HUES64 (cell line): ENCODE results near the gene PRR16.

Experiments used
- H3K27ac ChIP-seq: 2 replicates; pipeline ENCODE4 v1.7.0; 2013; ENCODE audit warnings: low read depth, low read length, inconsistent platforms
- H3K27me3 ChIP-seq: 2 replicates; pipeline ENCODE4 v1.6.1; 2013; ENCODE audit warnings: mild to moderate bottlenecking, low read length; ENCODE audit not compliant: insufficient read depth
- H3K36me3 ChIP-seq: 2 replicates; pipeline ENCODE4 v1.6.1; 2013; ENCODE audit warnings: mild to moderate bottlenecking, low read length; ENCODE audit not compliant: insufficient read depth
- H3K4me1 ChIP-seq: 2 replicates; pipeline ENCODE4 v1.6.1; 2013; ENCODE audit warnings: mild to moderate bottlenecking, low read length, moderate library complexity; ENCODE audit not compliant: insufficient read depth
- H3K4me3 ChIP-seq: 2 replicates; pipeline ENCODE4 v1.5.1; 2013; ENCODE audit warnings: mild to moderate bottlenecking, low read length, moderate library complexity
- H3K9ac ChIP-seq: 2 replicates; pipeline ENCODE4 v1.6.1; 2013; ENCODE audit warnings: mild to moderate bottlenecking, low read depth, low read length
- H3K9me3 ChIP-seq: 2 replicates; pipeline ENCODE4 v1.6.1; 2013; ENCODE audit warnings: low read depth, low read length; ENCODE audit not compliant: insufficient read depth
- WGBS: fragments of 150-250, 120-280 bp; methylation state at CpG from one replicate; pipeline ENCODE4 v1.1.7; 2013; ENCODE audit warnings: missing lambda C conversion rate; 5-methylcytosine and 5-hydroxymethylcytosine counted together

Gene PRR16

DNA sequence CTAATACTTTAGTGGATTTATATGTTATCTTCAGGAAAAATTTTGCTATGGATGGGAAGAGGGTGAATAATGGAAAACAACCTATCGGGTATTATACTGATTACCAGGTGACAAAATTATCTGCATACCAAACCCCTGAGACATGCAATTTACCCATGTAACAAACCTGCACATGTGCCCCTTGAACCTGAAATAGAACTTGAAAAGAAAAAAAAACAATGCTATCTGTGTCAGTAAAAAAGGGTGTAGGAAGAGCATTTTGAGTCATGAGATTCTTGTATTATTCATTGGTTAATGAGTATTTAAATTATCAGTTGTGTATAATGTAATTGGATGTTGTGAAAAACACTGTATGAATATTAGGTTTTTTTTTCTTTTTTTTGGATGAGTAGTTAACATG is 75.4 kb downstream of the PRR16 start:
- Histone ChIP-seq H3K4me1 (peaks cover 8% of the 10 kb centered on the region; the same call in 1 of the 2 replicates), H3K9me3 (no peaks in the 10 kb centered on the region), H3K36me3 (no peaks in the 10 kb centered on the region), H3K4me3 (no peak overlapping the region), H3K9ac (no peak overlapping the region), H3K27ac (no peak overlapping the region), H3K27me3 (no peaks in the 10 kb centered on the region)
- WGBS, result 100% methylated on average over 1 of the region's 1 CpG

DNA sequence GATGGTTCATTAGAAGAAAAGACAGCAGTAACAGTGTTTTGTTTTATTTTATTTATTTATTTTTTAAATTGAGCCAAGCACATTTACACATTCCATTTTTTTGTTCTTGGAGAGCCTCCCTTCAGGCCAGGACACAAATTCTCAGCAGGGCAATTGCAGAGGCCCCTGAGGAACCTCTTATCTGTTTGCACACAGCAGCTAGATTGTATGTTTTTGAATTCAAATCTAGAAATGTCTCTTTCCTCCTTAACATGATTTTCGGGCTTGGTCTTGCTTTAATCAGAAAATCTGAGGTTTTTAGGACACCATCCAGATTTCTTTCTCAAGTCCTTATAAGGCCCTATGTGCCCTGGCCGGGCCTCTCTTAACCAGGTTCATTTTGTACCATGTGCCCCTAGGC is 76.0 kb downstream of the PRR16 start:
- no peaks in the 10 kb centered on the region for H3K27me3 ChIP-seq
- H3K9ac ChIP-seq, result no peak overlapping the region
- 80% methylated on average over 2 of the region's 2 CpGs for WGBS
- H3K36me3 ChIP-seq, result no peaks in the 10 kb centered on the region
- no peaks in the 10 kb centered on the region for H3K9me3 ChIP-seq
- peaks cover 8% of the 10 kb centered on the region; the same call in 1 of the 2 replicates for H3K4me1 ChIP-seq
- no peak overlapping the region for H3K27ac ChIP-seq
- H3K4me3 ChIP-seq, result no peak overlapping the region

DNA sequence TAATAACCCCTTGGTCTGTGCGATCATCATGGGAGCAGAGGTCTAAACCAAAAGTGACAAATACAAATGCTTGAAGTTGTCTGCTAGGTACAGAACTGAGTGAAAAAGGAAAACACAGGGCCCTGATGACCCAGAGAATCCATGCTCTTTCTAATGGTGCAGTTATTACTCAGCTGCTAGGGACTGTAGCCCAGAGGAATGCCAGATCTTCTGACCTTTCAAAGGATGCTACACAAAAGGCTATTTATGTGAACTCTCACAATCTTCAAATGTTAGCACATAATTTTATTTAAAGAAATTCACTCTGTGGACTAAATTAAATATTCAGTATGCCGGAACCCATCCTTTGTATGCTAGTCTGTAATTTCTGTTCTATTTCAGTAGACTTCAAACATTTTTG is 79.9 kb downstream of the PRR16 start:
- Histone ChIP-seq H3K36me3 (no peaks in the 10 kb centered on the region), H3K27ac (no peak overlapping the region), H3K9ac (no peak overlapping the region), H3K4me1 (peaks cover 8% of the 10 kb centered on the region; the same call in 1 of the 2 replicates), H3K4me3 (no peak overlapping the region), H3K9me3 (no peaks in the 10 kb centered on the region), H3K27me3 (no peaks in the 10 kb centered on the region)
- WGBS, result 97% methylated on average over 2 of the region's 2 CpGs

DNA sequence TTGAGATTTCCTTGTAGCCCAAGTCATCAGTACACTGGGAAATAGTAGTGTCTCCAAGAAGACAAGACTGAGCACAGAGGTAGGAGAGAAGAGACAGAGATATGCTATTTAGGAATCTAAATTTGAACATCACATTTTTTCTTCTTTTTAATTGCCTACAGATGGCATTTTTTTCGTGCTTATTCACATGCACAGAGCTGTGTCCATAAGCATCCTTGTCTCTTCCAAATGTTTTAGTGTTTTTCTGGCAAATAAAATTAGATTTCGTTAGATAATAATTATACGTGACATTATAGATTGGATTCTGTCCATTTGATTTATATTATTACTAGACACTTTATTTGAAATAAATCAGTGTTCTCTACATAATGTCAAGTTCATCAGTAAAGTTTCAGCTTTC is 80.9 kb downstream of the PRR16 start:
- Histone ChIP-seq H3K36me3 (no peaks in the 10 kb centered on the region), H3K27me3 (no peaks in the 10 kb centered on the region), H3K9me3 (no peaks in the 10 kb centered on the region), H3K9ac (no peak overlapping the region), H3K4me3 (no peak overlapping the region), H3K4me1 (peaks cover 3% of the 10 kb centered on the region; the same call in 1 of the 2 replicates), H3K27ac (no peak overlapping the region)
- WGBS, result 93% methylated on average over 2 of the region's 3 CpGs

DNA sequence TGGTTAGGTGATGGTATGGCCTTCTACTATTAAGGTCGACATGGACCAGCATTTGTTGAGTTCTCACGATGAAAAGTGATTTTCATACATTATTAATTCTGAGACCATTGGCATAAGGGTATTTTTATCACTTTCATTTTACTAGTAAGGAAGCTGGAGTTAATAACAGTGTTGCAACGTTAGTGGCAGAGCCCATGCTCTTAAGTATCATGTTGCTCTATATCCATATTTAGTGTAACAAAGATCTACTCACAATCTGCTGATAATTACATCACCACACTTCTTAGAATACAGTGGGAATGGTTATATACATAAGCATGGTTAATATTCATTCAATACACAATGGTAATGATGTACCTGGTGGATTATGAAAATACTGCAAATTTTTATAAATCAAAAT is 81.9 kb downstream of the PRR16 start:
- H3K27ac ChIP-seq, result no peak overlapping the region
- WGBS, result 87% methylated on average over 3 of the region's 3 CpGs
- H3K4me3 ChIP-seq, result no peak overlapping the region

DNA sequence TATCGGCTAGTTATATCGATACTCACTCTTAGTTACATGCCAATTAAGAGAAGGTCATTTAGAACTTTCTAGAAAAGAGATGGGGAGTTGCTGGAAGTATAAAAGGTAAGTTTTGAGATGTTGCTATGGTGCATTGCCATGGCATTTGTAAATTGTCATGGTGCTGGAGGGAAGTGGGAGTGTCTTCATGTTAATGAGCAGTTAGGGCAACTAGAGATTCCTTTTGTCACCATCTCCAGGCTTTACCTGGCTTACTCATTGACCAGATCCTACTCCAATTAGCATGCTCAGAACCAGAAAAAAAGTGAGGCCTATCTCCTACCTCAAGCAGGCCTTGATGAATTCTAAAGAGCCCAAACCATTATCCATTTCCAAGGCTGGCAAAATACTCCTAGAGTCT is 82.8 kb downstream of the PRR16 start:
- WGBS, result 93% methylated on average over 2 of the region's 2 CpGs
- Histone ChIP-seq H3K9me3 (no peaks in the 10 kb centered on the region), H3K4me3 (no peak overlapping the region), H3K27me3 (no peaks in the 10 kb centered on the region), H3K9ac (no peak overlapping the region), H3K4me1 (no peaks in the 10 kb centered on the region), H3K27ac (no peak overlapping the region), H3K36me3 (no peaks in the 10 kb centered on the region)

More for the DNA sequence above, 81.9 kb downstream of the PRR16 start:
- H3K4me1 ChIP-seq, result no peaks in the 10 kb centered on the region
- no peak overlapping the region for H3K9ac ChIP-seq
- no peaks in the 10 kb centered on the region for H3K27me3 ChIP-seq
- H3K36me3 ChIP-seq, result no peaks in the 10 kb centered on the region
- no peaks in the 10 kb centered on the region for H3K9me3 ChIP-seq

DNA sequence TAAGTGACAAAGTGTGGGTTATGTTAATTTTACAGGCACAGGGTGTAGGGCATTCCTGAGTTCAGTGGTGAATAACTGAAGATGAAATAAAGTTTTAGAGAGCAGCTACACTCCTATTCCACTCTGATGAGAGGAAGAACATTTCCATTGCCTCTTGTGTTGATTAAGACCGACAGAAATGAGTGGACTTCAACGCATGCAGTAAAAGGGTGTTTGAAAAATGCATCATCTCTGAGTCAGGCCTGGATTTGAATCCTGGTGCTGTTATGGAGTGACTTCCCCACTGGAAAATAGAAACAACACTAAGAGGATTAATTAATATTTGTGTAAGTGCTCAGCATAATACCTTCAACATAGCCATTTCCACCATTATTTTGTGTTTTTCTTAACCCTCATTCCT is 86.3 kb downstream of the PRR16 start:
- Histone ChIP-seq H3K4me1 (no peaks in the 10 kb centered on the region), H3K36me3 (no peaks in the 10 kb centered on the region), H3K4me3 (no peak overlapping the region), H3K9ac (no peak overlapping the region), H3K9me3 (no peaks in the 10 kb centered on the region), H3K27ac (no peak overlapping the region), H3K27me3 (no peaks in the 10 kb centered on the region)
- WGBS, result 92% methylated on average over 2 of the region's 2 CpGs

DNA sequence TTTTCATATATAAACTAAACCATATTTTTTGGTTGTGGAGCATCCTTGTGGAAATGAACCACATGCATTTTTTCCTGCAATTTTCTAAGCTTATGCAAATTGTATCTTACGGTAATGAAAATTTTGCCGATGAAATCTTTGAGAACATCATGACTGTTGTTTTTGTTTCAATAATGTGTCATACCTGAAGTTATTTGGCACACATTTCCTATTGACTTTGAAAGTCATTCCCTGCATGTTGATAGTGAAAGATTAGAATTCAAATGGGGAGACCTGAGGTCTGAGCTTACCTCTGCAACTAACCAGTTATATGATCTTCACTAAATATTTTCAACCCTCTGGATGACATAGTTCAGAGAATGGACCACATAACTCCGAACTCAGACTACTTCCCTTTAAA is 88.5 kb downstream of the PRR16 start:
- WGBS, result 96% methylated on average over 2 of the region's 3 CpGs
- no peaks in the 10 kb centered on the region for H3K4me1 ChIP-seq
- H3K36me3 ChIP-seq, result no peaks in the 10 kb centered on the region
- no peaks in the 10 kb centered on the region for H3K27me3 ChIP-seq
- no peaks in the 10 kb centered on the region for H3K9me3 ChIP-seq
- H3K4me3 ChIP-seq, result no peak overlapping the region
- H3K27ac ChIP-seq, result no peak overlapping the region
- no peak overlapping the region for H3K9ac ChIP-seq

DNA sequence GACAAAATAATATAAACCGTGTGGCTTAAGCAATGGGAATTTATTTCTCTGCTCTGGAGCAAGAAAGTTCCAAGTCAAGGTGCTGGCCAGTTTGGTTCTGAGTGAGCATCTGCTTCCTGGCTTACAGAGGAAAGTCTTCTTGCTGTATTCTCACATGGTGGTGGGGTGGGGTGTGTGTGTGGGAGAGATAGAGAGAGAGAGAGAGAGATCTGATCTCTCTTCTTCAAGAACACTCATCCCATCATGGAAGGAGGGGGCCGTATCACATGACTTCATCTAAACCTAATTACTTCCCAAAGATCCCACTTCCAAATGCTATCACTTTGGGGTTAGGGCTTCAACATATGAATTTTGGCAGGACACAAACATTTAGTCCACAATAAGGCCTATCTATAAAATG is 91.2 kb downstream of the PRR16 start:
- Histone ChIP-seq H3K36me3 (no peaks in the 10 kb centered on the region), H3K27me3 (no peaks in the 10 kb centered on the region), H3K4me3 (no peak overlapping the region), H3K9ac (no peak overlapping the region), H3K4me1 (no peaks in the 10 kb centered on the region), H3K9me3 (no peaks in the 10 kb centered on the region), H3K27ac (no peak overlapping the region)
- 96% methylated on average over 2 of the region's 2 CpGs for WGBS

DNA sequence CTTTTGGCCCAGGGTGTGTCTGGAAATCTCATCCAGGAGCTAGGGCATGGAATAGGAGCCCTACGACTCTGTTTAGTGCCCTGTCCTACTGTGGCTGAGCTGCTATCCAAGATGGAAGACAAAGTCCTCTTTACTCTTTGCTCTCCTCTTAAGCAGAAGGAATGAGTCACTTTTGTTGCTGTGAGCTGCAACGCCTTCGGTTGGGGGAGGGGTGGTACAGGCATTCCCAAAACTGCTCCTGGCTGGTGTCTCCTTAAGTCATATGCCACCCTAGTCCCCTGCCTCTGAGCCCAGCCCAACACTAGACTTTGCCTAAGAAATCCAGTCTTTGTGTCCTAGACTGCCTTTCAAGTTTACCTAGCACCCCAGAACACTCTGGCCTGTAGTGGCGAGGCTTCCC is 99.9 kb downstream of the PRR16 start:
- WGBS, result 88% methylated on average over 4 of the region's 4 CpGs
- no peaks in the 10 kb centered on the region for H3K27me3 ChIP-seq
- no peaks in the 10 kb centered on the region for H3K4me1 ChIP-seq
- H3K36me3 ChIP-seq, result no peaks in the 10 kb centered on the region
- no peak overlapping the region for H3K27ac ChIP-seq
- no peaks in the 10 kb centered on the region for H3K9me3 ChIP-seq
- H3K4me3 ChIP-seq, result no peak overlapping the region
- H3K9ac ChIP-seq, result no peak overlapping the region

DNA sequence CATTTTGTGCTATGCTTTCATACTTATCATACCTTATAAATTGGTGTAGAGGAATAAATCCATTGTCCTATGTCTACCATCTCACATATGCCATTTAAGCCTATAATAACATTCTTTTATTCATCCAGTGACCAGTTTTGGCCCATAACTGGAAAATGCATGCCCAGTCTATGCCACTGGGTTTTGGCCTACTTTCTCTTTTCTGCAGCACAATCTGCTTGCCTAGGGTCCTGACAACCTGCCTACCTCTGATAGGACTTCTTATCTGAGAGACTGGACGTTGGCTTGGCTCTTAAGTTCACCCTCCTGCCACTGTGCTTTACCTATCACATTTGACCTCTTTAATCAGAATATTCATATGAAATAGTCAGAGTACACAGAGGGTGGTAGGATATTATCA is 103.0 kb downstream of the PRR16 start:
- Histone ChIP-seq H3K36me3 (no peaks in the 10 kb centered on the region), H3K4me1 (no peaks in the 10 kb centered on the region), H3K27ac (no peak overlapping the region), H3K9ac (no peak overlapping the region), H3K27me3 (no peaks in the 10 kb centered on the region), H3K4me3 (no peak overlapping the region), H3K9me3 (no peaks in the 10 kb centered on the region)
- WGBS, result 94% methylated on average over 1 of the region's 1 CpG

DNA sequence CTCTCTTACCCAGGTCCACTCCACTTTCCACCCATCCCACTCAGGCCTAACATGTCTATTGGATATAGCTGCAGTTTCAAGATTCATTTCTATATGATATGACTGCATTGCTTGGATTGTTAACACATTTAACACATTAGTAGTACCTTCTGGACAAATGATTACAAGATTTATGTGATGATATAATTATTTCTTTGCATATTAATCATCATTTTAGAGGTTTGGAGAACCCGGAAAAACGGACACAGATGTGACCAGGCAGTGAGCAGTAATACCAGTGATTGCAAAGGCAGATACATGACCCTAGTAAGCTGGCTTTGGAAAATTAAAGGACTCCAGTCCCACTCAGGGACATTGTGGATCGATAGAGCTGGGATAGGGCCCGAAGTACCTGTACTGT is 103.8 kb downstream of the PRR16 start:
- no peaks in the 10 kb centered on the region for H3K36me3 ChIP-seq
- WGBS, result 72% methylated on average over 4 of the region's 4 CpGs
- no peak overlapping the region for H3K9ac ChIP-seq
- H3K27ac ChIP-seq, result no peak overlapping the region
- H3K27me3 ChIP-seq, result no peaks in the 10 kb centered on the region
- no peaks in the 10 kb centered on the region for H3K9me3 ChIP-seq
- H3K4me3 ChIP-seq, result no peak overlapping the region
- H3K4me1 ChIP-seq, result no peaks in the 10 kb centered on the region
